ENCODE data around the gene DHRS7.

DHRS7 gene

DNA sequence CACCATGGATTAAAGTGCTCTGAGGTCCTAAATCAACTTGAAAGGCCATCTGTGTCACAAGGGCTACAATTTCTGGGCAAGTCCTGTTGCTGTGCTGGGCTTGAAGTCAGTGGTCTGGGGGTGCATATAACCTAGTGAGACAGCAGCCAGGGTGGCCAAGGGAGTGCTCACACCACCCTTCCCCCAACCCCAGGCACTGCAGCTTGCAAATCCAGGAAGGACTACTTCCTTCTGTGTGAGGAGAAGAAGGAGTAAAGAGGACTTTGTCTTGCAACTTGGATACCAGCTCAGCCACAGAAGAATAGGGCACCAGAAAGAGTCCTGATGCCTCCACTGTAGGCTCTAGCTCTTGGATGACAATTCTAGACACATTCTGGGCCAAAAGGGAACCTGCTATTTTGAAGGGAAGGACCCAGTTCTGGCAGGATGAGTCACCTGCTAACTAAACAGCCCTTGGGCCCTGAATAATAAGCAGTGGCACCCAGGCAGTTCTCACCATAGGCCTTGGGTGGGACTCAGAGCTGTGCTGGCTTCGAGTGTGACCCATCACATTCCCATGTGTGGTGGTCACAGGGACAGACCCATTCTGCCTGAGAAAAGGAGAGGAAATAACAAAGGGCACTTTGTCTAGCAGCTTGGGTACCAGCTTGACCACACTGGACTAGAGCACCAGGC, 32.6 kb upstream of the DHRS7 start:
- Mint-ChIP-seq H3K4me3 (no peak overlapping the region), H3K27me3 (peaks cover 43 to 50% of the 10 kb centered on the region in 2 donors), H3K27ac (no peak overlapping the region), H3K36me3 (ENCODE audit: insufficient read depth) (no peaks in the 10 kb centered on the region), H3K9me3 (peaks cover 2 to 14% of the 10 kb centered on the region in 2 donors), H3K4me1 (ENCODE audit: low read depth in 2 of 2) (no peaks in the 10 kb centered on the region)
- DNase-seq (no peak), ATAC-seq (replicated peaks) (no peak)

DNA sequence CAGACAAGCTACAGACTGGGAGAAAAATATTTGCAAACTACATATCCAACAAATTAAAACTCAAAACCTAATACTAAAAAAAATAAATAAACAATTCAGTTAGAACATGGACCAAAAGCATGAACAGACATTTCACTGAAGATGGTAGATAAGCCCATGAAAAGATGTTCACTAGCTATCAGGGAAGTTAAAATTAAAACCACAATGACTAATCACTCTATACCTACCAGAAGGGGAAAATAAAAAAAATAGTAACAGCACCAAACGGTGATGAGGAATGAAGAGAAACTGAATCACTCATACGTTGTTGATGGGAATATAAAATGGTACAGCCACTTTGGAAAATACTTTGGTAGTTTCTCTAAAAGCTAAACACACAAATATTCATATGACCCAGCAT, 31.1 kb upstream of the DHRS7 start:
- Mint-ChIP-seq H3K4me3 (no peak overlapping the region), H3K27me3 (peaks cover 42 to 47% of the 10 kb centered on the region in 2 donors), H3K36me3 (ENCODE audit: insufficient read depth) (no peaks in the 10 kb centered on the region), H3K27ac (no peak overlapping the region), H3K4me1 (ENCODE audit: low read depth in 2 of 2) (no peaks in the 10 kb centered on the region), H3K9me3 (peaks cover 2 to 14% of the 10 kb centered on the region in 2 donors)
- DNase-seq, result no peak
- ATAC-seq (replicated peaks), result no peak

DNA sequence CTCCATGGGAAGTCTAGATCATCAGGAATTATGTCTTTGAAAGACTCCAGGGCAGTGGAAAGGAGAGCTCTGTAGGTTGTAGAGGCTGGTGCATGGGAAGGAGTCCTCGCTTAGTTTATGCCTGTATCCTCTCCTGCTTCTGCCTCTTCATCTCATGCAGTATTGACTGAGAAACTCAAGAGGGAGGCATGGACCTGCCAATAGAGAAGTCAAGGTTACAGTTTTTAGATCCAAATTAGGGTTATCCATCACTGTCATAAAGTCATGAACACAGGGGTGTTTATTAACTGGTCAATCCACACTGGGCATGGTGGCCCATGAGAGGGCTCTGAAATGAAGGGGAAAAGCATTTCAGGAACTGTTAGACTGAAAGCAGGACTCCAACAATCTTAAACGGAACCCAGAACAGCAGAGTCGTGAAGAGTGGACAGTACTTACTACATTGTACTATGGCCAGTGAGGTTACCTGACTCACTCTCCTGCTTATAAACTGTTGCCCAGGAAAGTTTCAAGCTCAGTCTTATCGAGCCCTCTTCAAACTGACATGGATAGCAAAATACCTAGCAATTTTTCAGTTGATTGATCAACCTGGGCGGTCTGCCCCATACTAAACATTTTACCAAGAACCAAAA, 30.1 kb upstream of the DHRS7 start:
- Mint-ChIP-seq H3K4me3 (no peak overlapping the region), H3K27ac (no peak overlapping the region), H3K36me3 (ENCODE audit: insufficient read depth) (no peaks in the 10 kb centered on the region), H3K27me3 (peaks cover 37 to 39% of the 10 kb centered on the region in 2 donors), H3K9me3 (peaks cover 2 to 14% of the 10 kb centered on the region in 2 donors), H3K4me1 (ENCODE audit: low read depth in 2 of 2) (no peaks in the 10 kb centered on the region)
- DNase-seq, result no peak
- peak; percentile 37 for ATAC-seq (replicated peaks)

DNA sequence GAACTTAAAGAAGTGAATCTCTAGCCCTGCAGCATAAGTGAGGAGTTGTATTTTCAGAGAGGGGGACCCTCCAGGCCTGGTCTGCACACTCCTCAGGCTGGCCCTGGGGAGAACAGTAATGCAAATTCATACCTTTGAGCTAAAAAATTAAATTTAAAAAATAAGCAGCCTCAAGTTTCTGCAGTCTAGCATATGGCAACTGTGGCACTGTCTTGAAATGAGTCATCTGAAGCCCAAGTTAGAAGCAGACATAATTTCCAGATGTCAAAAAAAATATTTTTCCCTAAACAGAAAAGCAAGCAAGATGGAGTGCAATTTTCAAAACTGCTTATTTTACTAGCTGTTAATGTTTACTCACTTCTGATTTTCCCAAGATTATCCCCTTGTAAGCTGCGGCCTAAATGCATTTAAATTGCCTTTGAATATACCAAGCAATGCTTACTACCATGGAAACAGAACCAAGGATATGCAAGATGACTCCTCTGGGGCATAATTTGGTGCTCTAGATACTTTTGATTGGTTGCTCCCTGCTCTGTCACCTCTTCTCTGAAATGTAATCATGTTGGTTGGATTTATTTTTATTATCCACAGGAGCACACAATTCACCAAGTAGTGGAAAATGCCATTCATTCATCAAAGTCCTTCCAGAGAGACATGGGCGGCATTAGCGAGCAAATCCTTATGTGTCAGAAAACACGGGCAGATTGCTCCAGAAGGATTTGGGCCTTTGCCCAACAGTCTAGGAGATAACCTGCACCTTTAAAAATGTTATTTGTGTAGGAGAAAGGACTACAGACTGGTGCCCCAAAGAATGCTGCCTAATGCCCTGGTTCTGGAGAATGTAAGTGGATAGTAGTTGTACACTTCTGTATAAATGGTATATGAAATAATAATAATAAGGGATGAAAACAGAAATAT, 25.0 kb upstream of the DHRS7 start:
- Mint-ChIP-seq H3K9me3 (no peaks in the 10 kb centered on the region), H3K27me3 (peaks cover 15% of the 10 kb centered on the region in 2 donors), H3K36me3 (ENCODE audit: insufficient read depth) (no peaks in the 10 kb centered on the region), H3K4me1 (ENCODE audit: low read depth in 2 of 2) (no peaks in the 10 kb centered on the region), H3K27ac (no peak overlapping the region), H3K4me3 (no peak overlapping the region)
- DNase-seq (no peak), ATAC-seq (replicated peaks) (no peak)

DNA sequence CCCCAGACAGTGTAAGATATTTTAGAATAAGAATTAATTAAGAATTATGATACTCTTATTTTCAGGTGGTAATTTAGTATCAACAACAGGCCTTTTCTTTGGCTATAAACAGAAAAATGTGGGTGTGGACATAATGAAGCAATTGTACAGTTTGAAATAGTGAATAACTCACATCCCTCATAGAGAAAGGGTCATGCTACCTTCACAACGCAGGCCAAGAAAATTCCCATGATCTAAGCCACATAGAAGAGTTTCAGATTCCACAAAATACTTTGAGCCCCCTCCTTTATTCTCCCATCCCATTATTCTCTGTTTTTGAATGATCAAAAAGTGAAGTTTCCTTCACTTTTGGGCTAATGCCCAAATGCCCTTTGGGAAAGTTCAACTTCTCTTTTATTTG, 23.5 kb upstream of the DHRS7 start:
- no peaks in the 10 kb centered on the region for H3K36me3 Mint-ChIP-seq (ENCODE audit: insufficient read depth)
- H3K4me1 Mint-ChIP-seq (ENCODE audit: low read depth in 2 of 2), result peaks cover 3 to 7% of the 10 kb centered on the region in 2 donors
- H3K27me3 Mint-ChIP-seq, result peaks cover 10 to 13% of the 10 kb centered on the region in 2 donors
- no peak for ATAC-seq (replicated peaks)
- no peak overlapping the region for H3K4me3 Mint-ChIP-seq
- no peaks in the 10 kb centered on the region for H3K9me3 Mint-ChIP-seq
- no peak for DNase-seq
- no peak overlapping the region for H3K27ac Mint-ChIP-seq

DNA sequence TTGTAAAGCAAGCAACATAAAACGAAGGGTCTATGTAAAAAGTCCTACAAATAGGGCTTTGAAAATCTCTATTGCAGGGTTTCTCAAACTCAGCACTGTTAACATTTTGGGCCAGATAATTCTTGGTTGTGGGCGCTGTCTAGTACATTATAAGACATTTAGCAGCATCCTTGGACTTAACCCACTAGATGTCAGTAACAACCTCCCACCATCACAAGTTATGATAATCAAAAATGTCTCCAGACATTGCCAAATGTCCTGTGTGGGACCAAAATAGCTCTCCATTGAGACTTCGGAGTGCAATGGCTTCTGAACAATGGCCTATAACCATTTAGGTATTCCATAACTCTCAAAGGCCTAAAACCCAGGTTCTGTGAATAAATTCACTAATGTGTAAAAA, 22.9 kb upstream of the DHRS7 start:
- Mint-ChIP-seq H3K4me1 (ENCODE audit: low read depth in 2 of 2) (peaks cover 8 to 9% of the 10 kb centered on the region in 2 donors), H3K27ac (no peak overlapping the region), H3K27me3 (peaks cover 8% of the 10 kb centered on the region in 2 donors), H3K36me3 (ENCODE audit: insufficient read depth) (no peaks in the 10 kb centered on the region), H3K9me3 (no peaks in the 10 kb centered on the region), H3K4me3 (no peak overlapping the region)
- ATAC-seq (replicated peaks), result no peak
- DNase-seq, result no peak

DNA sequence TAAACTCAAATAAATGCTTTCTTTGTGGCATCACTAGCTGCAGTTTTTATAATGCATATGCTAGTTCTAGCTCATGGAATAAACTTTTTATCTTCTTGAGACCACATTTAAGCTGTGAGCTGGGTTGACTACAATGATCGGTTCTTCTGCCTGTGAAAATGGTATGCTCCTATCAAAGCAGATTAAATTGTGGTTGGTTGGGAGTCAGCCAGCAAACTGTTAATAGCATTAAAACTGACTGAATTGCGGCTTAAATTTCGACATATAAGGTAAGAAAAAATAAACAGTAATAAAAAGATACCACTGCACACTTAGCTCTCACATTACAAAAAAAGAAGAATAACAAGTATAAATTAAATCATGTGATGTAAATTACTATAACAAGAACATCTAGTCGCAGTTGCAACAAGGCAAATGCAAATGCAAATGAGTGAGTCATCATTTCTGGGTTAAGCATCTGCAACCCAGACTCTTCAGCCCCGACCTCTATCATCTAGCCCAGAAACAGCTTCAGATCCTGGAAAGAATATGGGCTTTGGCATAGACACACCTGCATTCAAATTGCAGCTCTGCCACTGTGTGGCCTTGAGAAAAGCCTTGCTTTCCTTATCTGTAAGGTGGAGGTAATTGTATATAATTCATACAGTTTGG, 19.8 kb upstream of the DHRS7 start:
- no peak for DNase-seq
- Mint-ChIP-seq H3K27ac (no peak overlapping the region), H3K4me3 (no peak overlapping the region)

DNA sequence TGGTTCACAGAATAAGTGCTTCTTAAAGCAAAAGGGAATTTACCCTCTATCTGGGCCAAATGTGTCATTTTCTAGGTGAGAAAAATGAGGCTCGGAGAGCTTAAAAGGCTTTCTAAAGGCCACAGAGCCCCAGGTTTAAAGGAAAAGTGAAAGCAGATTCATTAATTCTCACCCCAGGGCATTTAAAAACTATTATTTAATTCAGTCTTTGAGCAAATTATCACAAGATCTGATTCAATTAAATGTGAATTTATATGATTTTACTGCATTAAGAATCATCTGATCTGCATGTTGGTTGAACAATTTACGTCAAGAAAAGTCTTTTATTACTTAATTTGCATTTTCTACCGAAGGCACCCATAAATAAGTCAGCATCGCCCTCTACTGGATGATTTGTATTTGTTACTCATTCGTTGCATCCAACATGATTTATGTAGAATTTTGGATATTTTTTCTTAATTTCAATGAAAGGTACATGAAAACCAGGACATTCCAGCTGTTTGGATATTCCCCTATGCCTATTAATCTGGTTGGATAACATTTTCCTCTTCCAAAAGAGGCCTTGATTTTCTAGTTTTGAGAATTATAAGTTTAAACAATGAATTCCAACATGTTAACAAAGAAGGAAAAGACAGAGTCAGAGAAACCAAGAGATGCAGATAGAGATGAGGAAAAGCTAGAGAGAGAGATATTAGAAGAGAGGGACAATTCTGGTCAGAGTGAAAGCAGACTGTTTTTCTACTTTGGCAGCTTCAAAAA, 19.1 kb upstream of the DHRS7 start:
- DNase-seq (peak; percentile 47 to 53 (median 49)), ATAC-seq (replicated peaks) (peak; percentile 94)
- Mint-ChIP-seq H3K4me3 (peak overlapping the region; percentile 74 to 80), H3K36me3 (ENCODE audit: insufficient read depth) (no peaks in the 10 kb centered on the region), H3K4me1 (ENCODE audit: low read depth in 2 of 2) (peaks cover 9 to 10% of the 10 kb centered on the region in 2 donors), H3K27me3 (no peaks in the 10 kb centered on the region), H3K27ac (peak overlapping the region; percentile 87 to 95), H3K9me3 (peaks cover 0 to 1% of the 10 kb centered on the region in 2 donors)

More for the DNA sequence above, 19.8 kb upstream of the DHRS7 start:
- Mint-ChIP-seq H3K9me3 (peaks cover 0 to 1% of the 10 kb centered on the region in 2 donors), H3K36me3 (ENCODE audit: insufficient read depth) (no peaks in the 10 kb centered on the region), H3K4me1 (ENCODE audit: low read depth in 2 of 2) (peaks cover 9 to 10% of the 10 kb centered on the region in 2 donors), H3K27me3 (no peaks in the 10 kb centered on the region)
- ATAC-seq (replicated peaks), result no peak

DNA sequence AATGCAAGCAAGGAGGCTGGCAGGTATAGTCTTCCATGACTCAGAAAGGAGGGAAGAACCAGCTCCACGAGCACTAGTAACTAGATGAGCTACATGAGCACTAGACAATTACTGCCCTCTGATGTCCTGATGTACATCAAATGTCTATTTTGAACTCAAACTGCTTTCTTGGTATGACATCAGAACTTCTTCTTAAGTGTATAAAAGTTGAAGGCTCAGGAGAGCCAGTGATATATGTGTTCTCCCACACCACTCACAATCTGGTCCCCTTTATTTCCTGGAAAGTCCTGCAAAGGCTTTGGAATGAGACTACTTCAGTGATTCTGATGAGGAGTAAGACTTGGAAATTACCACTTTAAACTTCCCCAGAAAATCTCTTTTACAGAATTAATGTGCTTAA, 18.5 kb upstream of the DHRS7 start:
- H3K9me3 Mint-ChIP-seq, result peaks cover 0 to 1% of the 10 kb centered on the region in 2 donors
- no peaks in the 10 kb centered on the region for H3K27me3 Mint-ChIP-seq
- H3K4me3 Mint-ChIP-seq, result peak overlapping the region; percentile 74 to 80
- H3K36me3 Mint-ChIP-seq (ENCODE audit: insufficient read depth), result no peaks in the 10 kb centered on the region
- H3K27ac Mint-ChIP-seq, result peak overlapping the region; percentile 87 to 95
- peaks cover 9 to 10% of the 10 kb centered on the region in 2 donors for H3K4me1 Mint-ChIP-seq (ENCODE audit: low read depth in 2 of 2)
- DNase-seq (no peak), ATAC-seq (replicated peaks) (peak; percentile 33)

DNA sequence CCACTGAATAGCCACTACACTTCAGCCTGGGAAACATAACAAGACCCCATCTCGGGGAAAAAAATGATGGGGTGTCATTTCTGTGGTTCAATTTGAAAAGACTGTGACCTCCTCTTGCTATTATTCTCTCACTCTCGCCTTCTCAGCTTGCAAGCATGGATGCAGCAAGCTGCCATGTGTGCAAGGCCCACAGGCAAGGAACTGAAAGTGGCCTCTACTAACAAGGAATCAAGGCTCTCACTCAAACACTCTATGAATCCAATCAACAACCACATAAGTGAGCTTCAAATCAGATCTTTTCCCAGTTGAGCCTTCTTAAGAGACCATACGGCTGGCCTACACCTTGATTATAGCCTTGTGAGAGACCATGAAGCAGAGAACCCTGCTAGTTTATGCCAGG, 17.9 kb upstream of the DHRS7 start:
- peaks cover 0 to 1% of the 10 kb centered on the region in 2 donors for H3K9me3 Mint-ChIP-seq
- H3K27ac Mint-ChIP-seq, result peak overlapping the region in 1 of 2 donors; percentile 87
- no peak for DNase-seq
- no peaks in the 10 kb centered on the region for H3K36me3 Mint-ChIP-seq (ENCODE audit: insufficient read depth)
- H3K4me3 Mint-ChIP-seq, result no peak overlapping the region
- ATAC-seq (replicated peaks), result no peak
- peaks cover 9 to 10% of the 10 kb centered on the region in 2 donors for H3K4me1 Mint-ChIP-seq (ENCODE audit: low read depth in 2 of 2)
- no peaks in the 10 kb centered on the region for H3K27me3 Mint-ChIP-seq

DNA sequence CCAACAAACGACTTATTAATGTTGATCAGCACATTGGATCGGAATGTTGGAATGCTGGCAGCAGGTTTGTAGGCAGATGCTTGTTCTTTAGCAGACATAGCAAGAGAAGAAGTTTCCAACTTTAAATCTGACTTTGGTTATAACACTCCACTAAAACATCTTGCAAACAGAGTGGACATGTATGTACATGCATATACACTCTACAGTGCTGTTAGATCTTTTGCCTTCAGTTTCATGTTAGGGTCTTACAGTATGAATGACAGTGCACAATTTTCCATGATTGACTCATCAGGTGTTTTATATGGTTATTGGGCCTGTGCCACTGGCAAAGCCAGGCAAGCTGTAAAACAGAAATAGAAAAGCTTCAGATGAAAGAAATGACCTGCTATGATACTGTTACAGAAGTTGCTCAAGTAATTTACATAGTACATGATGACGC, 14.3 kb upstream of the DHRS7 start:
- Mint-ChIP-seq H3K4me1 (ENCODE audit: low read depth in 2 of 2) (peaks cover 9 to 10% of the 10 kb centered on the region in 2 donors), H3K36me3 (ENCODE audit: insufficient read depth) (no peaks in the 10 kb centered on the region), H3K27ac (no peak overlapping the region), H3K9me3 (peaks cover 0 to 1% of the 10 kb centered on the region in 2 donors), H3K4me3 (no peak overlapping the region), H3K27me3 (peaks cover 0 to 9% of the 10 kb centered on the region in 2 donors)
- no peak for DNase-seq
- no peak for ATAC-seq (replicated peaks)

DNA sequence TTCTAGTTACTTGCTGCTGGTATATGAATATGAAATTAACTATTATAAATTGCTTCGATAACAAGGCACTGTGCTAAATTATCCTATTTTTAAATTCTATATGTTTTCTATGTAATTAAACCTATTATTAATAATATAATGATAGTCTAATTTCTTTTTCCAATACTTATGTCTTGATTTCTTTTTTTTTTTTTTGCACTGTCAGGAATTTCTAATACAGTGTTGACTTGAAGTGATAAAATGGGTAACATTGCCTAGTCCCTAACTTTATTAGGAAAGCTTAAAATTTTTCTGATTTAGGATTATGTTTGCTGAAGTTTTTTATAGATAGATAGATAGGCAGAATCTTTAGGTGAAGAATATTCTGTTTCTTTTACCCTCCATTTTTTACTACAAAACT, 13.6 kb upstream of the DHRS7 start:
- Mint-ChIP-seq H3K36me3 (ENCODE audit: insufficient read depth) (no peaks in the 10 kb centered on the region), H3K27me3 (peaks cover 0 to 9% of the 10 kb centered on the region in 2 donors), H3K4me1 (ENCODE audit: low read depth in 2 of 2) (peaks cover 4 to 8% of the 10 kb centered on the region in 2 donors), H3K9me3 (peaks cover 0 to 1% of the 10 kb centered on the region in 2 donors), H3K4me3 (no peak overlapping the region), H3K27ac (no peak overlapping the region)
- ATAC-seq (replicated peaks) (no peak), DNase-seq (no peak)

Measured in effector memory CD8-positive, alpha-beta T cell (primary cell).